Hematopoietic multipotent progenitor cell treated with erythropoietin and hydrocortisone succinate and interleukin-3 and kit ligand, for 15 days (in vitro differentiated cells): Measurements from ENCODE around the gene MAGI2.
A peak's percentile ranks its signal among the peaks of the same experiment; 100 is the strongest.

Experiments
- DNase-seq: peaks from one replicate; pipeline ENCODE4 v3.0.0-alpha.2; 2015; ENCODE audit warnings: low spot score

MAGI2 gene

GRCh38 chr7:79302293-79302692 lies 151.2 kb downstream of the MAGI2 start:
- DNase-seq: no peak

GRCh38 chr7:79301419-79301818 lies 152.0 kb downstream of the MAGI2 start:
- DNase-seq: no peak

GRCh38 chr7:79300573-79300972 lies 152.9 kb downstream of the MAGI2 start:
- DNase-seq: no peak

GRCh38 chr7:79298145-79298760 lies 155.2 kb downstream of the MAGI2 start:
- DNase-seq: no peak

- DNase-seq: no peak
Observed at GRCh38 chr7:79296553-79297320, 156.7 kb downstream of the MAGI2 start.

GRCh38 chr7:79293655-79294142 lies 159.8 kb downstream of the MAGI2 start:
- no peak for DNase-seq

- DNase-seq: no peak
Observed at GRCh38 chr7:79292834-79293233, 160.6 kb downstream of the MAGI2 start.

GRCh38 chr7:79291498-79291865 lies 162.0 kb downstream of the MAGI2 start:
- DNase-seq: no peak

- no peak for DNase-seq
Observed at GRCh38 chr7:79290841-79291497, 162.5 kb downstream of the MAGI2 start.

- no peak for DNase-seq
Observed at GRCh38 chr7:79290398-79290797, 163.1 kb downstream of the MAGI2 start.

- DNase-seq: no peak
Observed at GRCh38 chr7:79288655-79289054, 164.8 kb downstream of the MAGI2 start.

GRCh38 chr7:79287981-79288380 lies 165.5 kb downstream of the MAGI2 start:
- DNase-seq: no peak

GRCh38 chr7:79286181-79286580 lies 167.3 kb downstream of the MAGI2 start:
- no peak for DNase-seq

- no peak for DNase-seq
Observed at GRCh38 chr7:79285756-79286155, 167.7 kb downstream of the MAGI2 start.

GRCh38 chr7:79284211-79284610 lies 169.3 kb downstream of the MAGI2 start:
- DNase-seq: no peak

GRCh38 chr7:79282882-79283602 lies 170.4 kb downstream of the MAGI2 start:
- no peak for DNase-seq

- DNase-seq: no peak
Observed at GRCh38 chr7:79282070-79282694, 171.3 kb downstream of the MAGI2 start.

- DNase-seq: peak; percentile 6
Observed at GRCh38 chr7:79281426-79281825, 172.0 kb downstream of the MAGI2 start.

- no peak for DNase-seq
Observed at GRCh38 chr7:79272938-79273337, 180.5 kb downstream of the MAGI2 start.

GRCh38 chr7:79272066-79272669 lies 181.3 kb downstream of the MAGI2 start:
- peak; percentile 9 for DNase-seq

GRCh38 chr7:79268730-79269129 lies 184.7 kb downstream of the MAGI2 start:
- DNase-seq: no peak

GRCh38 chr7:79258826-79259225 lies 194.6 kb downstream of the MAGI2 start:
- DNase-seq: no peak
